CMK (cell line): ENCODE measurements around the gene MYDGF.
"Not testable (repeated sequence)": the region's sequence is repeated elsewhere in the genome, so short reads cannot be mapped to it uniquely, and the experiment has no call there.

Experiments used
- DNase-seq: peaks from one replicate; pipeline ENCODE4 v3.0.0-alpha.2; 2010; ENCODE audit warnings: low read depth

MYDGF gene

DNA sequence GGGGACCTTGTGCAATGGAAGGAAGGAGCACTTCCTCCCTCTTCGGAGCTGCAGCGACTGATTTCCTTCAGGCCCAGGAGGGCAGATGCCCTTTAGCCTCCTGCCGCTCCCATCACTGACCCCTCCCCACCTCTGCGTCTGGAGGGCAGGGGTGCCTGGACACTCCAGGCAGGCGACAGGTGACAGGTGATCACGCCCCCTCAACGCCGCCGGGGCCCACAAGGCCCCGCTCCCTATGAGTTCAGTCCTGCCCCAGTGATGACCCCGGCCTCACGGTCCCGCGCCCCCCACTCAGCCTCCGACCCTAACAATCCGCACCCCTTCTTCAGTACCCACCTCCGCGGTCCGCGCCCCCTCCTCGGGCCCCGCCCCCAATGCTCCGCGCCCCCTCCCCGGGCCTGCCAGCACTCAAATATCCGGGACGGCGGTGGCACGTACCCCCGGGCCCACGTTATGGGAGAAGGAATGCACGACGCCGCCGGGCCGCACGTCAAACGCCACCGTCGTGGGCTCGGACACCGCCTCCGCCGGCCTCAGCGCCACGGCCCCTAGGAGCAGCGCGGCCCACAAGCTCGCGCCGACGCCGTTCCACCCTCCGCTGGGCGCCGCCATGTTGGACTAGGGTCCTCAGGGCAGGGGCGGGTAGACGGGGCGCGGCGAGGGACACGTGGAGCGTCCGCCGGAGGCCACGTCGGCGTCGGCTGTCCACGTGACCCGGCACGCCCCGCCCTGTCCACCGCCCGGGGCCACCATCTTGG is at the start of gene MYDGF:
TSS of gene MYDGF (minus strand) at position 620 of the 758 bp plus-strand sequence. CDS start at position 612, 8 bp downstream.
- DNase-seq = peak; percentile 76

GRCh38 chr19:4719499-4719866 is 49.3 kb upstream of the MYDGF start:
- DNase-seq = no peak

DNA sequence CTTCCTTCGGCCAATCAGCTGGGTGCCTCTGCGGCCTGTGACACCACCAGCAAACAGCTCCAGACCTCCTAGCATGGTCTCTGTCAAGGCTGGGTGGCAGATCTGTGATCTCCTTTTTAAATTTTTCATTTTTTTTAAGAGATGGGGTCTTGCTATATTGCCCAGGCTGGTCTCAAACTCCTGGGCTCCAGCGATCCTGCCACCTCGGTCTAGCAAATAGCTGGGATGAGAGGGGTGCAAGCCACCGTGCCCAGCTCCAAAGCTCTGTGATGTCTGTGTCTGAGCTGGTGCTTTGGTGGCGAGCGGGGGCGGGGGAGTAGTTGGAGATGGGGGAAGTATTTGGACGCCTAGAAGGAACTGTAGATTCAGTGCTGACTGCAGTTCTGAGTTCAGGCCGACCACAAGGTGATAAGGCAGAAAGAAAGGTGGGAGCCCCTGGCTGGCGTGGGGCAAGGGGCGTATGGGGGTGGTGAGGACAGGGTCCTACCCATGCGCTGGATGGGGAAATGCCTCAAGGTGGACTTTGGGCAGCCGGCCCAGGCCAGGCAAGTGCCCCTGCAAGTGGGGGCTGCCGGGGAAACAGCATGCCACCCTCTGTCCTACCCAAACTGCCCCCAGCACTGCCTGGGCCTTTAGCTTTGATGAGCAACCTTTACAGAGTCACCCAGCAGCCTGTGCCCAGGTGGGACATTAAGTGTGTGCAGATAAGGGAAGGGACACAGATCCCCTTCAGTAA is 48.0 kb upstream of the MYDGF start:
- DNase-seq = no peak

GRCh38 chr19:4717191-4717965 is 47.2 kb upstream of the MYDGF start:
- DNase-seq = no peak

DNA sequence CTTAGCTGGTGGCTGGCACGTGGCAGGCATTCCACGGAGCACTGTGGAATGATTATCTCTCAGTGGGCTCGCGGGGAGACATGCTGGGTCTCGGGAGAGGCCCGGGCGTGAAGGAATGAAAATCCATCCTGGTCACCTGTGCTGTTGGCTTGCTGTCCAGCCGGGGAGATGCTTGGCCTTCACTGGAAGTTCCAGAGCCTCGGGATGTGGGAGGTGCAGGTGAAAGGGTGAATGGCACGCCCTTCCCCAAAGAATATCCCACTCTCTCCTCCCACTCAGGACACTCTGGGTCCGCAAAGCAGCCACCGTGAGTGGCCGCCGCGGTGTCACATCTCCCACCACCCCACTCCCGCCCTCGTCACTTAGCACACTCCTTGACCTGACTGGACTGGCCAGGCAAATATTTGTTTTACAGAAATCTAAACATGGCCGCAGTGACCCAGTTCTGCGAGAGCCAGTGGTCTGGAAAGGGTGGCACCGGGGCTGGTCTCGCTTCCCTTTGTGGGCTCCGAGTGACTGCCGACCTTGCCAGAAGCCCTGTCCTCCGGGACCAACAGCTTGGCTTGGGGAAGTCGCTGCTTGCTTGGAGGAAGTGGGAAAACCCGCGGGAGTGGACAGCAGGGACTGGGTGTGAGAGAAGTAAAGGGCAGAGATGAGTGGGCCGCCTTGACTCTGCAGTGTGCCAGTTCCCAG is 45.5 kb upstream of the MYDGF start:
- DNase-seq = no peak

DNA sequence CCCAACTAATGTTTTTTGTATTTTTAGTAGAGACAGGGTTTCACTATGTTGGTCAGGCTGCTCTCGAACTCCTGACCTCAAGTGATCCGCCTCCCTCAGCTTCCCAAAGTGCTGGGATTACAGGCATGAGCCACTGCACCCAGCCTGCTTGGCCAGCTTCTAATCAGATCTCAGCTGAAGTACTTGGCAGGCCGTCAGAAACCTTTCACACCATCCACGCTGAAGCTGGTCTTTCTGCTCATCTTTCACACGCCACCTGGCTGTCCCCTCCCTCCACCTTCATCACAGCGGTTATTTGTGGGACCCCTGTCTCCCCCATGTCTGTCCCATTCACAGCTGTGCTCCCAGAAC is 45.0 kb upstream of the MYDGF start:
- DNase-seq = not testable (repeated sequence)

GRCh38 chr19:4714016-4714415 is 43.9 kb upstream of the MYDGF start:
- DNase-seq = no peak

DNA sequence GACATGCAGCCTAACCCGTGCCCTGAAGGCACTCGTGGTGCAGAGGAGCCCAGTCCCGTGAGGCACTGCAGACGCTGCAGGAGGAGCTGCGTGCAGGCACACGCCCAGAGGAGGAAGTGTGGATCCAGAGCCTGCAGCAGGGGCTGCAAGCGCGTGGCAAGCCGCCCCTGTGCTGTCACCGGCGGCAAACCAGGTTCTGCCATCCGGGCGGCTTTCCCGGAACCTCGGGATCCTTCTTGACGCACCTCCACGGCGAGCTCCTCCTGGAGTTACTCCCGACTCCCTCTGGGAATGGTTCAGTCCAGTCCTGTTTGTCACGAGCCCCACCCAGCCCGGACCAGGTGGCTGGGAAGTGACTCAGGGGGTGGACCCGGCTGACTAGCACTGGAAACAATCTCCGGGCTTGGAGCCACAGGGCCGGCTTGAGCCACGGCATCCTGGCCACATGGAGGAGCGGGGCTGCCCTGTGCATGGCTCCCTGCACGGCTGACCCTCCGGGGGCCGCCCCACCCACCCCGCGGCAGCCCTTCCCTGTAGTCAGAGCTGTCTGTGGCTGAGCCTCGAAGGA is 43.3 kb upstream of the MYDGF start:
- no peak for DNase-seq

DNA sequence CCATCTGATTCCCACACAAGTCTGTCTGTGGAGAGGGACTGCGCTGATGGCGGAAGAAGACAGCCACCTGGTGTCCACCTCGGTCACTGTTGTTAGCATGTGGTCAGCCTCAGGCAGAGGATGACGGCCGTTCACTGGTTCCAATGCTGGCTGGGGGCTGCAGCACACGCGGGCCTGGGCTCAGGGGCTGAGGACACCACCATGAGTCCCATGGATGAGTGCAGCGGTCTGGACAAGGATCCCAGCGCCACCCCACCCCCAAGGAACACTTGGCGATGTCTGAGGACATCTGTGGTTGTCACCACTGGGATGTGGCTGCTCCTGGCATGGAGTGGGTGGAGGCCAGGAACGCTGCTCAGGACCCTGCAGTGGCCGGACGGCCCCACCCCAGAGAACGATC is 42.6 kb upstream of the MYDGF start:
- DNase-seq = no peak

- DNase-seq = no peak
Observed at GRCh38 chr19:4711211-4711610, 41.1 kb upstream of the MYDGF start.

DNA sequence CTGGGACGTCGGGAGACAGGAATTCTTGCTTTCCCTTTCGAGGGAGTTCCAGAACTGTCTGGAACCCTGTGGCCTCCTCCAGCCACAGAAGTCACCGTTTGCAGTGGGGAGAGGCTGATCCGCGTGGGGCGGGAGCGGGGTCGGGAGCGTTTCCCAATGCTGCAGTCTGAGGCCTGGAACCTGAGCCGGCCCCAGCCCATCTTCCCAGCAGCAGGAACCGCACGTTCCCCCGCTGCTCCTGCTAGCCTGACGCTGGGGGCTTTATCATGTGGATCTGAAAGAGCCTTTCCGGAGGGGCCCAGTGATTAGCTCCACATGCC is 40.1 kb upstream of the MYDGF start:
- no peak for DNase-seq

DNA sequence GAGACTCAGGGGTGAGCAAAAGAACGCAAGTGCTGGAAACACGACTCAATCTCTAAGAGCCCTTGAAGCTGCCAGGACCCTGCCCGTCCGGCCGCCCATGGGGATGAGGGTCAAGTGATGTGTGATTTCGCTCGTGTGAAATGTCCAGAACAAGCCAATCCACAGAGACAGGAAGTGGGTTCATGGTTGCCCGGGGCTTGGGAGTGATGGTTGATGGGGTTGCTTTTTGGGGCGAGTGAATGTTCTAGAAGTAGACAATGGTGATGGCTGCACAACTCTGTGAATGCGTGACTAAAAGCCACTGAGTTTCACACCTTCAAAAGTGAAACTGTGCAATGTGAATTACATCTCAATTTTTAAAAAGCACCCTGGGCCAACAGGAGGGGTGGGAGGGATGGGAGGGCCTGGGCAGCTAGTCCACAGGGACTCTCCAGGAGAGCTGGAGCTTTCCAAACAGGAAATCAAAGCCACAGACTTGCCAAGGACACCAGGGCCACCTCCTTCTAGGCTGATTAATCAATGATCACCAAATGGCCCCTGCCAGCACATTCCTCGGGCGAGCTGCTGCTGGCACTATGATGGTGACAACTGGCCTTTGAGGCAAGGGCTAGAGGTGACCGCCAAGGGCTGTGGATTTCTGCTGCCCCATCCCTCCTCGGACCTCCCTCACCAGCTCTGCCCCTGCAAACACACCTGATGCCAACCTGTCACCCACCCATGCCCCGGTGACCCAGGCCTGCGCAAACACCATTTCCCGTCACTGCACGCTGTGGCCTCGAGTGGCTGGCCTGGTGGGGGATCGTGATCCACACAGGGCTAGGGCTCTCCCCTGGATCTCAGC is 39.5 kb upstream of the MYDGF start:
- no peak for DNase-seq

DNA sequence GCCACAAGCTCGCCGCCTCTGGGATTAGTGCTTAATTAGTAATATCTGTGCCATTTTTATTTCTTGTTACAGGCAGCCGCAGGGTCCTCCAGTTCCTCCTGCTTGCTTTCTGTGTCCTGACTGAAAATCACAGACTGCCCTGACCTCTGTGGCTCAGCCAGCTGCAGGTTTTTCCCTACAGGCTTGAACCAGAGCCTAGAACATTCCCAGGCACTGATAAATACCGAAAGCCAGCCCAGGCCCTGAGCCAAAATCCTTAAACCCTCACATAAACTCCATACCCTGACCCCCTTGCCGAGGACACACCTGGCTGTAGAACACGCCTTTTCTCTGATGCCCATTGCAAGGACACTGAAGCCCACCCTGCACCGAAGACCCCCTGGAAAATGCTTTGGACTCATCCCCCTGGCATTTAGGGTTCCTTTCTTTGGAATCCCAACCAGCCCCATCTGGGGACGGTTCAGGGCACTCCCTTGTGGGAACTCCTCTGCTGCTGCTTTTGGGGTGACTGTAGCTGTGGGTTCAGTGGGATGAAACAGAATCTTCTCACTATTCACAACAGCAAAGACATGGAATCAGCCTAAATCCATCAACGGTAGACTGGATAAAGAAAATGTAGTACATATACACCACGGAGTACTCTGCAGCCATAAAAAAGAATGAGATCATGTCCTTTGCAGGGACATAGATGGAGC is 38.0 kb upstream of the MYDGF start:
- no peak for DNase-seq

GRCh38 chr19:4707322-4707721 is 37.2 kb upstream of the MYDGF start:
- no peak for DNase-seq

DNA sequence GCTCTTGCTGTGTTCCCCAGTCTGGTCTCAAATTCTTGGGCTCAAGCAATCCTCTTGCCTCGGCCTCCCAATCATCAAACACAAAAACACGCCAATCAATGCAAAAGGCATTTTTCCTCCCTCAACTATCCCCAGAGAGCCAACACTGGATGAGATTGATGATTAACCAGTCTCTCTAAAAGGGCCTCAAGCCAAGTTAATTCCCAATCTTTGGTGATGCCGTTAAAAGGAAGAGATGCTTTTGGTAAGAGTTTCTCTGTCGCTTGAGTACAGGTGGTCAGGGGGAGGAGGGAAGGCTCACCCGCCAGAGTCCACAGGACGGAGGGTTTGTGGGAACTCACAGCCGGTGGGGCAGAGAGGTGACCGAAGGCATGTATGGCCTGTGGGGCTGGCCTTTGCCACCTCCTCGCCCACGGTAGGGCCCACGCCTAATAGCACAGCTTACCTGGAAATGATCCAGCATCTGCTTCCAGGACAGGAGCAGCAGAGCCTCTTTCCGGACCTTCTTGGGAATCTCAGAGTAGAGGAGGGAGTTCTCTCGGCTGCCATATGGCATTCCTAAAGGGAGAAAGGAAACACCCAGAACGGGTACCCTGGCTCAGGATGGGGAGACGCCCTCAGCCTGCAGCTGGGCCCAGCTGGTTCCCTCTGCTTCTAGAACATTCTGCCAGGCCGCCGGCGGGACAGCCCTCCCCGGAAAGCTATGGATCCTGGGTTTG is 35.4 kb upstream of the MYDGF start:
- DNase-seq = no peak

- no peak for DNase-seq
Observed at GRCh38 chr19:4704317-4704673, 34.2 kb upstream of the MYDGF start.

GRCh38 chr19:4703671-4704316 is 33.7 kb upstream of the MYDGF start:
- no peak for DNase-seq

DNA sequence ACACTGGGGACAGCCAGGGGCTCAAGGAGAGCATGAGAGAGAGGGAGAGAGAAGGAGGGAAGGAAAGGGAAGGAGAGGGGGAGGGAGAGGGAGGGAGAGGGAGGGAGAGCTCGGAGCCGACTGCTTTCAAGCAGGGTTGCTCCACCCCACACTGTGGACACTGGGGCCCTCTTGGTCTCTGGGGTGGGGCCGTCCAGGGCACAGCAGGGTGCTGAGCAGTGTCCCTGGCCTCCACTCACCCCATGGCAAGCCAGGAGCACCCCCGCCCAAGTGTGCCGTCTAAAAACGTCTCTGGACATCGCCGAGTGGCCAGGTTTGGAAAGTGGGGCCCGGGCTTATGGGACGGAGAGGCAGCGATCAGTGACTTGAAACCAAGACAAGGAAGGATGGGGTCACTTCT is 32.6 kb upstream of the MYDGF start:
- DNase-seq = no peak

- DNase-seq = no peak
Observed at GRCh38 chr19:4701557-4701956, 31.4 kb upstream of the MYDGF start.

- no peak for DNase-seq
Observed at GRCh38 chr19:4700693-4700970, 30.5 kb upstream of the MYDGF start.
